WTC11 (cell line): ENCODE results near the gene PRKACB. TPM values are rescaled to one million over a fixed set of nuclear protein-coding genes. Genes with fewer than 3 reads are reported as not detected.

Experiments
- ATAC-seq: fragments of 200-7000 bp; cut with Tn5 transposase; 2 replicates; pipeline ENCODE4 v1.10.0; 2021; ENCODE audit warnings: mild to moderate bottlenecking, moderate library complexity
- CTCF ChIA-PET: fragments of 300-600 bp; sonication (Branson Sonifier 250); formaldehyde crosslinking; loops from one replicate; lab custom pipeline; 2021; ENCODE audit warnings: antibody characterized with exemption; lab: Charles Lee
- POLR2A ChIA-PET: fragments of 350-600 bp; sonication (Branson Sonifier 250); formaldehyde crosslinking; loops from one replicate; lab custom pipeline; 2021; ENCODE audit warnings: antibody characterized with exemption; lab: Charles Lee
- DNase-seq: peaks from one replicate; pipeline ENCODE4 v3.0.0; 2021; ENCODE audit warnings: low spot score
- H3K27ac Mint-ChIP-seq: 2 replicates; pipeline ENCODE4 v1.8.0; 2021; ENCODE audit warnings: mixed read lengths
- H3K27me3 Mint-ChIP-seq: 2 replicates; pipeline ENCODE4 v1.8.0; 2021; ENCODE audit warnings: low read depth, mild to moderate bottlenecking, moderate library complexity, mixed read lengths
- H3K36me3 Mint-ChIP-seq: 2 replicates; pipeline ENCODE4 v1.8.0; 2021; ENCODE audit warnings: mixed read lengths
- H3K4me1 Mint-ChIP-seq: 2 replicates; pipeline ENCODE4 v1.8.0; 2022; ENCODE audit warnings: mixed read lengths
- H3K4me3 Mint-ChIP-seq: 2 replicates; pipeline ENCODE4 v1.8.0; 2021; ENCODE audit warnings: mild to moderate bottlenecking, moderate library complexity, mixed read lengths
- H3K9me3 Mint-ChIP-seq: 2 replicates; pipeline ENCODE4 v1.8.0; 2021; ENCODE audit warnings: mixed read lengths
- ARID4B ChIP-seq: sonication (generic); formaldehyde crosslinking; IDR thresholded peaks from 2 replicates; pipeline ENCODE4 v1.8.0; 2023; ENCODE audit warnings: missing genetic modification reagents, mild to moderate bottlenecking, borderline replicate concordance
- ATF2 ChIP-seq: sonication (generic); formaldehyde crosslinking; IDR thresholded peaks from 2 replicates; pipeline ENCODE4 v1.8.1; 2022; ENCODE audit warnings: low read depth, missing genetic modification reagents, borderline replicate concordance
- ATF6 ChIP-seq: sonication (generic); formaldehyde crosslinking; IDR thresholded peaks from 2 replicates; pipeline ENCODE4 v1.8.1; 2023; ENCODE audit warnings: mild to moderate bottlenecking, missing genetic modification reagents
- CBFB ChIP-seq: sonication (generic); formaldehyde crosslinking; IDR thresholded peaks from 2 replicates; pipeline ENCODE4 v1.8.1; 2022; ENCODE audit warnings: mild to moderate bottlenecking, low read depth, missing genetic modification reagents
- ELF4 ChIP-seq: sonication (generic); formaldehyde crosslinking; IDR thresholded peaks from 2 replicates; pipeline ENCODE4 v1.8.1; 2022; ENCODE audit warnings: low read depth, mild to moderate bottlenecking, moderate library complexity, missing genetic modification reagents
- GRHL2 ChIP-seq: fragments of 250-450 bp; sonication (Bioruptor Pico); IDR thresholded peaks from 2 replicates; pipeline ENCODE4 v1.8.0; 2022; ENCODE audit warnings: mild to moderate bottlenecking, moderate library complexity; ENCODE audit not compliant: insufficient replicate concordance, severe bottlenecking
- JAZF1 ChIP-seq: fragments of 250-450 bp; sonication (Bioruptor Pico); IDR thresholded peaks from 2 replicates; pipeline ENCODE4 v1.9.0; 2021; ENCODE audit warnings: moderate library complexity, mild to moderate bottlenecking, inconsistent platforms
- KAT7 ChIP-seq: sonication (generic); formaldehyde crosslinking; IDR thresholded peaks from 2 replicates; pipeline ENCODE4 v1.8.1; 2023; ENCODE audit warnings: missing genetic modification reagents, mild to moderate bottlenecking, borderline replicate concordance
- MAX ChIP-seq: sonication (generic); formaldehyde crosslinking; IDR thresholded peaks from 2 replicates; pipeline ENCODE4 v1.8.0; 2022; ENCODE audit warnings: mild to moderate bottlenecking, missing genetic modification reagents
- TEAD1 ChIP-seq: sonication (generic); formaldehyde crosslinking; IDR thresholded peaks from 2 replicates; pipeline ENCODE4 v1.8.0; 2022; ENCODE audit warnings: mild to moderate bottlenecking, missing genetic modification reagents
- TEAD4 ChIP-seq: sonication (generic); formaldehyde crosslinking; IDR thresholded peaks from 2 replicates; pipeline ENCODE4 v1.8.0; 2022; ENCODE audit warnings: mild to moderate bottlenecking, missing genetic modification reagents
- USF2 ChIP-seq: sonication (generic); formaldehyde crosslinking; IDR thresholded peaks from 2 replicates; pipeline ENCODE4 v1.8.1; 2023; ENCODE audit warnings: mild to moderate bottlenecking, missing genetic modification reagents, moderate library complexity
- ZBTB21 ChIP-seq: sonication (generic); formaldehyde crosslinking; IDR thresholded peaks from 2 replicates; pipeline ENCODE4 v1.8.1; 2023; ENCODE audit warnings: mild to moderate bottlenecking, missing genetic modification reagents, borderline replicate concordance
- ZNF121 ChIP-seq: sonication (generic); formaldehyde crosslinking; IDR thresholded peaks from 2 replicates; pipeline ENCODE4 v1.8.0; 2023; ENCODE audit warnings: missing genetic modification reagents
- ZNF416 ChIP-seq: fragments of 250-450 bp; sonication (Bioruptor Pico); IDR thresholded peaks from 2 replicates; pipeline ENCODE4 v1.9.0; 2021; ENCODE audit warnings: mild to moderate bottlenecking, inconsistent platforms
- ZNF423 ChIP-seq: fragments of 250-450 bp; sonication (Bioruptor Pico); IDR thresholded peaks from 2 replicates; pipeline ENCODE4 v2.1.2; 2022; ENCODE audit warnings: mild to moderate bottlenecking, moderate library complexity
- ZNF532 ChIP-seq: fragments of 250-450 bp; sonication (Bioruptor Pico); IDR thresholded peaks from 2 replicates; pipeline ENCODE4 v1.9.0; 2021; ENCODE audit warnings: mild to moderate bottlenecking, borderline replicate concordance
- total RNA-seq: library from RNA; stranded (reverse); gene quantifications from 3 replicates; pipeline ENCODE4 v1.2.3, GENCODE V29; 2021

The PRKACB gene
- total RNA-seq, 1 experiment from 2014 or later, result 18.4 TPM

- no peak for TF ChIP-seq ARID4B (CRISPR knock-in tag)
These were observed 115.9 kb downstream of the PRKACB start (continued) for GRCh38 chr1:84259989-84260388.

GRCh38 chr1:84260852-84261518 is 116.9 kb downstream of the PRKACB start:
- Mint-ChIP-seq H3K4me1 (no peaks in the 10 kb centered on the region), H3K36me3 (no peaks in the 10 kb centered on the region), H3K27me3 (no peaks in the 10 kb centered on the region), H3K9me3 (no peaks in the 10 kb centered on the region), H3K4me3 (no peak overlapping the region), H3K27ac (no peak overlapping the region)
- CTCF ChIA-PET, result no interaction called here
- TF ChIP-seq TEAD1 (CRISPR knock-in tag), result no peak
- TF ChIP-seq ATF6, result no peak
- TF ChIP-seq JAZF1 (CRISPR knock-in tag), result no peak
- ATAC-seq (no peak), DNase-seq (no peak)
- POLR2A ChIA-PET, result no interaction called here

- POLR2A ChIA-PET, result no interaction called here
- no peak for TF ChIP-seq ZNF121 (CRISPR knock-in tag)
- no peak for TF ChIP-seq TEAD4
- TF ChIP-seq ATF2 (CRISPR knock-in tag), result no peak
- no peak for TF ChIP-seq KAT7
- TF ChIP-seq CBFB (CRISPR knock-in tag), result no peak
- no peak for TF ChIP-seq ZBTB21 (CRISPR knock-in tag)
- TF ChIP-seq MAX (CRISPR knock-in tag), result no peak
- no peak for TF ChIP-seq ZNF416 (CRISPR knock-in tag)
- no peak for TF ChIP-seq ZNF532 (CRISPR knock-in tag)
- no peak for TF ChIP-seq ELF4 (CRISPR knock-in tag)
- TF ChIP-seq USF2 (CRISPR knock-in tag), result no peak
- TF ChIP-seq GRHL2, result no peak
- no peak for TF ChIP-seq ZNF423 (CRISPR knock-in tag)
- TF ChIP-seq, all 79 proteins: peak for 0
- Mint-ChIP-seq H3K9me3 (no peaks in the 10 kb centered on the region), H3K4me1 (peaks cover 2% of the 10 kb centered on the region; the same call in 1 of the 2 replicates), H3K36me3 (no peaks in the 10 kb centered on the region), H3K27me3 (no peaks in the 10 kb centered on the region), H3K27ac (no peak overlapping the region), H3K4me3 (no peak overlapping the region)
- no peak for DNase-seq
- no peak for ATAC-seq
- CTCF ChIA-PET, result no interaction called here
These were observed 120.9 kb downstream of the PRKACB start for GRCh38 chr1:84264961-84265360.
